ENCODE results near the gene ZEB1. TPM values are rescaled to one million over a fixed set of nuclear protein-coding genes. Genes with fewer than 3 reads are reported as not detected.

The ZEB1 gene
- total and polyA plus RNA-seq, 2 of the 8 experiments (the other 6 are each of a cell fraction or from before 2014, with no cell fraction given): 0.08 to 0.15 TPM

- Histone ChIP-seq H3K4me2 (ENCODE audit: insufficient read depth in 1 of 2, low read depth in 2 of 2, low read length in 2 of 2) (no peak overlapping the region), H3K23me2 (ENCODE audit: low read depth, low read length) (no peaks in the 10 kb centered on the region; the same call in 1 of the 2 replicates), H4K91ac (replicated peaks; ENCODE audit: insufficient read length, low read length) (no peak overlapping the region), H3K79me1 (ENCODE audit: low read depth, low read length) (no peaks in the 10 kb centered on the region), H3K18ac (ENCODE audit: extremely low read depth, low read length) (no peak overlapping the region), H2BK15ac (ENCODE audit: low read length) (no peak overlapping the region), H4K20me1 (replicated peaks in 1 of 2; ENCODE audit: control insufficient read depth in 1 of 2, insufficient read depth in 2 of 2, low read length in 2 of 2) (no peaks in the 10 kb centered on the region), H3K56ac (replicated peaks; ENCODE audit: insufficient read length, low read depth, low read length) (no peak overlapping the region), H3K27ac (ENCODE audit: low read depth, low read length) (no peak overlapping the region), H3K9me3 (ENCODE audit: insufficient read depth in 2 of 2, low read depth in 1 of 2, low read length in 1 of 2) (no peaks in the 10 kb centered on the region), H3K9ac (replicated peaks in 1 of 4; ENCODE audit: extremely low read depth in 1 of 4, low read depth in 3 of 4, low read length in 3 of 4) (no peak overlapping the region), H3K23ac (ENCODE audit: insufficient read length) (no peak overlapping the region), H3K4me1 (replicated peaks in 1 of 4; ENCODE audit: control insufficient read depth in 3 of 4, insufficient read depth in 4 of 4, low read length in 3 of 4) (no peaks in the 10 kb centered on the region), H3K27me3 (replicated peaks in 1 of 4; ENCODE audit: control insufficient read depth in 3 of 4, extremely low read depth in 1 of 4, insufficient read depth in 3 of 4, low read length in 3 of 4) (no peaks in the 10 kb centered on the region), H4K5ac (ENCODE audit: insufficient read length, low read depth, low read length) (no peak overlapping the region), H4K8ac (ENCODE audit: extremely low read depth, insufficient read depth, low read length) (no peak overlapping the region), H3K4ac (replicated peaks; ENCODE audit: insufficient read length, low read depth, low read length) (no peak overlapping the region), H3K14ac (ENCODE audit: insufficient read length) (no peak overlapping the region), H2BK5ac (ENCODE audit: low read depth, low read length) (no peak overlapping the region), H2BK12ac (ENCODE audit: low read depth, low read length) (no peak overlapping the region), H2BK20ac (ENCODE audit: low read length) (no peak overlapping the region), H3K36me3 (ENCODE audit: control insufficient read depth in 2 of 4, insufficient read depth in 4 of 4, low read length in 3 of 4) (no peaks in the 10 kb centered on the region), H3K79me2 (ENCODE audit: control insufficient read depth in 1 of 2, insufficient read depth in 2 of 2, low read length in 2 of 2) (no peaks in the 10 kb centered on the region), H2AFZ (ENCODE audit: low read length) (no peak overlapping the region), H2BK120ac (replicated peaks; ENCODE audit: low read depth, low read length) (no peak overlapping the region), H3K4me3 (ENCODE audit: extremely low read depth in 1 of 4, insufficient read depth in 2 of 4, low read depth in 3 of 4, low read length in 4 of 4) (no peak overlapping the region), H2AK5ac (ENCODE audit: low read depth, low read length) (no peak overlapping the region)
- ChIA-PET CTCF (ENCODE audit: partially characterized antibody) (interaction anchor here (1.9 kb wide), 1 partner anchor 11 kb away, joined by 10 read pairs; no protein-coding TSS in a partner anchor), POLR2A (ENCODE audit: partially characterized antibody) (no interaction called here)
- FAIRE-seq (no peak), DNase-seq (ENCODE audit: low read depth in 1 of 2, low spot score in 2 of 2) (no peak)
- no peak for TF ChIP-seq CHD2 (IDR thresholded peaks at IDR 0.05; ENCODE audit: low read length)
- TF ChIP-seq E2F6 (IDR thresholded peaks at IDR 0.05): no peak
- no peak for TF ChIP-seq SIN3A (conservative IDR thresholded peaks at IDR 0.05 in 1 of 2, IDR thresholded peaks at IDR 0.05 in 1 of 2; ENCODE audit: low read depth in 1 of 2, low read length in 2 of 2)
- 86% methylated on average over 1 of the region's 1 CpG; no CpG with 5 or more reads in 1 of the 2 experiments for WGBS, 2 experiments (ENCODE audit: extremely low coverage in 1 of 2, insufficient coverage in 1 of 2, insufficient read length in 1 of 2, insufficient replicate concordance in 2 of 2, low coverage in 1 of 2, low lambda C conversion rate in 2 of 2, missing lambda C conversion rate in 1 of 2)
Observed at GRCh38 chr10:31456468-31456867, 137.5 kb downstream of the ZEB1 start.
